HG03521 (cell line): ENCODE measurements around the gene COA7.
"Not testable (repeated sequence)": the region's sequence is repeated elsewhere in the genome, so short reads cannot be mapped to it uniquely, and the experiment has no call there.

Experiments used
- ATAC-seq: cut with Tn5 transposase; IDR thresholded peaks from one replicate; pipeline ENCODE4 v1.9.1; 2021; ENCODE audit warnings: mild to moderate bottlenecking, moderate library complexity; ENCODE audit not compliant: unreplicated experiment

COA7 gene

DNA sequence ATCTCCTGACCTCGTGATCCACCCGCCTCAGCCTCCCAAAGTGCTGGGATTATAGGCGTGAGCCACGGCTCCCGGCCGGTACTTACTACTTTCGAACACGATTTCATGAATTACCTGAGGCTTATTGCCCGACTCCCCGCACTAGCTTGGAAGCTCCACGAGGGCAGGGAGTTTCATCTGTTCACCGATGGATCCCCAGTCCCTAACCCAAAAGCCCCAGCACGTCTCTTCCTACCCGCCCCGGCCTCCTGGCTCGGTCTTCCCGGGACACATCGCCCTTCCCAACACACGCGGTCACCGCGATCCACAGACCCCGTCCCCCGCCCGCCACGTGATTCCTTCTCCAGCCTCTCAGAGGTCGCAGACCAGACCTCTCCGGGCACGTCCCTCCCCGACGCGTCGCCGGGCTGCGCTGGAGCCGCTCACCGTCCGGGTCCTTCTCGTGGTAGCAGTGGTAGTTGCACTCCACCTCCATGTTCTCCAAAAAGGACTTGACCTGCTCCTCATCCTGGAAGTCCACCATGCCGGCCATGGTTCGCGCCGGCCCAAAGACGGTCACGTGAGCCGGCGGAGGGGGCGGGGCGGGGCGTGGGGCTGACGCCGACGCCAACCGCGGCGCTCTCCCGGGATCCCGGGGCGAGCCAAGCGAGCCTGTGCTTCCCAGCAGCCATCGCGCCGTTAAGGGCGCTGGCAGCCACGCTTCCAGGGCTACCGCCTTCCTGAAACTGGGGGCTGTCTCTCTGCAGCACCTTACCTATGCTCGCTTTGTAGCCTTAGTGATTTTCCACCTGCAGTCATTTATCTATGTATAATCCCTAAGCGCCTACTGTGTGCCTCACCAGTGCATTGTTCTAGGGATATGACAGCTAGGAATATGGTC lies at the start of gene COA7:
Gene COA7 (minus strand): TSS at position 553 of the 880 bp plus-strand sequence. CDS start 21 bp downstream, at position 532.
- peak; percentile 47 for ATAC-seq

GRCh38 chr1:52747450-52747849 lies 49.3 kb upstream of the COA7 start:
- no peak for ATAC-seq

GRCh38 chr1:52746189-52746588 lies 48.0 kb upstream of the COA7 start:
- no peak for ATAC-seq

- ATAC-seq, result no peak
These were observed 43.1 kb upstream of the COA7 start for GRCh38 chr1:52741259-52741658.

DNA sequence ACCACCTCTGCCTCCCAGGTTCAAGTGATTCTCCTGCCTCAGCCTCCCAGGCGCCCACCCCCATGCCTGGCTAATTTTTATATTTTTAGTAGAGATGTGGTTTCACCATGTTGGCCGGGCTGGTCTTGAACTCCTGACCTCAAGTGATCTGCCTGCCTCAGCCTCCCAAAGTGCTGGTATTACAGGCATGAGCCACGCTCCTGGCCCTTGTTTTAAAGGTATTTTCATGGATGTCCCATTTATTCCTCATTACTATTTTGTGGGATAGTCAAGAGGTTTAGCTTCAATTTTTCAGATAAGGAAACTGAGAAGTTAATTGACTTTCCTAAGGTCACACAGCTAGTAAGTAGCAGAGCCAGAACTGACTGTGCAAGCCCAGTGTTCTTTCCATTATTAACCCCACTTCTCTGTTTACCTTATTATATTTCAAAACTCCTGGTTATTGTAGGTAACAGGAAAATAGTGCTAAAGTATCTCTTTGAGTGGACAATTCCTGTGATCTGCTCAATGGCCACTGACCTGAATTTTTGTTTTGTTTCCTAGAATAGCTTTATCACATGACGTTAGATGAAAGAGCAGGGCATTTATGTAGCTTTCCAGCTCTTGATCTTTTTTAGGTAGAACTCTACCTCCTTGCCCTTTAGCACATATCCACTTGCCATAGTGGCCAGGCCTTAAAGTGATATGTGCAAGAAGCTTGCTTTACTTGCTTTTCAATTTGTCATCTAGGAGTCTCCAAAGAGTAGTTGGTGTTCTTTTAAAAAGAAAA lies 41.7 kb upstream of the COA7 start:
- ATAC-seq, result no peak

GRCh38 chr1:52738893-52739292 lies 40.7 kb upstream of the COA7 start:
- no peak for ATAC-seq

DNA sequence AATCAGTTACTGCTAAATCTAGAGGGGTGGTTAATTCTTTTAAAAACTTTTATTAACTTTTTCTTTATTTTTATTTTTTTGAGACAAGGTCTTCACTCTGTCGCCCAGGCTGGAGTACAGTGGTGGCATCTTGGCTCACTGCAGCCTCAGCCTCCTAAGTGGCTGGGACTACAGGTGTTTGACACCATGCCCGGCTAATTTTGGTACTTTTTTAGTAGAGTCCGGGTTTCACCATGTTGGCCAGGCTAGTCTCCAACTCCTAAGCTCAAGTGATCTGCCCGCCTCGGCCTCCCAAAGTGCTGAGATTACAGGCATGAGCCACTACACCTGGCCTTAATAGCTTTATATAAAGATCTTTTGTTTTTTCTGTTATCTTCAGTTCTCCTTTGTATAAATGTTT lies 40.0 kb upstream of the COA7 start:
- ATAC-seq, result no peak

- not testable (repeated sequence) for ATAC-seq
These were observed 37.2 kb upstream of the COA7 start for GRCh38 chr1:52735371-52735770.

- ATAC-seq, result no peak
These were observed 35.2 kb upstream of the COA7 start for GRCh38 chr1:52733368-52733767.

- no peak for ATAC-seq
These were observed 30.0 kb upstream of the COA7 start for GRCh38 chr1:52727956-52728656.

GRCh38 chr1:52727114-52727586 lies 29.0 kb upstream of the COA7 start:
- no peak for ATAC-seq

DNA sequence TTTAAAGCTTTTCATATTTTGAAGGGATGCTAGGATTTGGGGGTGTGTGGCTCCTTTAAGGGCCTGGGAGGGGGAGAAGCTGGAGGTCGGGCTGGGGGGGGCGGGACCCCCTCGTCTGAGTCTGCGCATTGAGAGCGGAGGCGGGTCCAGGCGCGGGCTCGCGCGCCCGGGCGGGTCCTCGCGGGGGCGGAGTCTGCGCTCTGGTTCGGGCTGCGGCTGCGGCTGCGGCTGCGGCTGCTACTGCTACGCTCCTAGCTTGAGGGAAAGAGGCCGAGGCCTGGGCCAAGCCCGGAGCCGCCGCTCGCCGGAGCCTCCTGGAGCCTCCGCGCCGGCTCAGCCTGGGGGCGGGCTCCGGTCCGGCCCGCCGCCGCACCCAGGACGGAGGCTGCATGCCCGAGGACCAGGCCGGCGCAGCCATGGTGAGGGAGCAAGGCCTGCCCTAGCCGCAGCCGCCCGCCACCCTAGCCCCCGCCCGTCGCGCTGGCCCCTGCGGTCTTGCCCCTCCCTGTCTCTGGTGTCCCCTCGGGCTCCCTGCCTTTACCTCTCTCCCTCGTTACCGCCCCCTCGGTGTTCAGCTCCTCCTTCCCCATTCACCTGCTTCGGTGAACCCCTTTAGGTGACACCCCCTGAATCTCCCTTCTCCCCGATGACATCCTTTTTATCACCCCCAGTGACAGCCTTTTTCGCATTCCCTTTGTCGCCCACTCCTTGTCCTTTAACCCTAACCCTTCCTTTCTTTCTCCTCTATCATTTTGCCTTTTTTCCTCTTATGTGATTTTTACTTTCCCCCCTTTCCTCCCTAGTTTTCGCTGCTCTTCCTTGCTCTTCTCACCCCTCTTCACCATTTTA lies 28.3 kb upstream of the COA7 start, which contains the start of gene ZYG11B:
Gene ZYG11B (plus strand): TSS at position 189 of the 849 bp plus-strand sequence. CDS start 201 bp downstream, at position 390.
- peak; percentile 89 for ATAC-seq

DNA sequence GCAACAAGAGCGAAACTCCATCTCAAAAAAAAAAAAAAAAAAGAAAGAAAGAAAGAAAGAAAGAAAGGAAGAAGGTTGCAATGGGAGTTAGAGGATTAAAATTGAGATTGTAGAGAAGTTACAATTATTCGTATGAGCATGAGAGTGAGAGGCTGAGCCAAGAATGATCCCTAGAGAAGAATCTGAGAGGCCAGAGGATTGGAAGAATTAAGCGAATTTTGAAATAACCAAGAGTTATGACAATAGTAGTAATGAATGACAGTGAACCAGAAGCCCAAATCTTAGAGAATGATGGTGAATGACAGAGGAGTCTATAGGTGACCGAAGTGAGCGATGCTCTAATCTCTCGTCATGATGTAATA lies 27.7 kb upstream of the COA7 start:
- ATAC-seq, result no peak

DNA sequence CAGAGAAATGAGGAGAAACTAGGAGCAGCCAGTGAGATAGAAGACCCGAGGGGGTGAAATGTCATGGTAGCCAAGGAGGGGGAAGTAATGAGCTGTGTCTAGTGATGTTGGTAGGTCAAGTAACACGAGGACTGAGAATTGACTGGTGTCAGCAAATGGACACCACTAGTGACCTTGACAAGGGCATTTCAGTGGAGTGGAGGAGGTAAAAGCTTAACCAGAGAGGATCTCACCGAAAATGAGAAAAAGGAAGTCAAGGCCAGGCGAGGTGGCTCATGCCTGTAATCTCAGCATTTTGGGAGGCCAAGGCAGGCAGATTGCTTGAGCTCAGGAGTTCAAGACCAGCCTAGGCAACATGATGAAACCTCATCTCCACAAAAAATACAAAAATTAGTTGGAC lies 25.1 kb upstream of the COA7 start:
- no peak for ATAC-seq

DNA sequence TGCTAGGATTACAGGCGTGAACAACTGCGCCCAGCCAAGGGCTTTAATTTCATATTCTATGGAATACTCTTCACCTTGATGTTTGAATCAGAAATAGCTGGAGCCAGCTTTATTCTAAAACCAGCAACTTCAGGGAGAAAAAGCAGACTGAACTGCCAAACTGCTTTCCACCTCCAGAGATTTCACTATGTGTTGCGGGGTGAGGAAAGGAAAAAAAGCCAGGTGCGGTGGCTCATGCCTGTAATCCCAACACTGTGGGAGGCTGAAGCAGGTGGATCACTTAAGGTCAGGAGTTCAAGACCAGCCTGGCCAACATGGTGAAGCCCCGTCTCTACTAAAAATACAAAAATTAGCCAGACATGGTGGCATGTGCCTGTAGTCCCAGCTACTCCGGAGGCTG lies 17.1 kb upstream of the COA7 start:
- ATAC-seq, result not testable (repeated sequence)

DNA sequence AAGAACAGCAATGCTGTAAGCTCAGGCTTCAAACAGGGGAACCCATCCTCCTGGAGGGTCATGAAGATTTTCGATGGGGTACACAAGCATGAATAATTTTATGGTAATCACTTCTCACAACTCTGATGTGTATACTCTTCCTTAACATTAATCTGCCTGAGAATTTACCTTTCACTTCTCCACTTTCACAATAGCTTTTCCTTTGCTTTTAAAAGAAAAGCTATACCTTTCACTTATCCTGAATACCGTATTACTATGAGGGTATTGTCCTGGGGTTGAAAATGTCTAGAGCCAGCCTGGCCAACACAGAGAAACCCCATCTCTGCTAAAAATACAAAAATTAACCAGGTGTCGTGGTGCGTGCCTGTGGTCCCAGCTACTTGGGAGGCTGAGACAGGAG lies 15.4 kb upstream of the COA7 start:
- no peak for ATAC-seq

DNA sequence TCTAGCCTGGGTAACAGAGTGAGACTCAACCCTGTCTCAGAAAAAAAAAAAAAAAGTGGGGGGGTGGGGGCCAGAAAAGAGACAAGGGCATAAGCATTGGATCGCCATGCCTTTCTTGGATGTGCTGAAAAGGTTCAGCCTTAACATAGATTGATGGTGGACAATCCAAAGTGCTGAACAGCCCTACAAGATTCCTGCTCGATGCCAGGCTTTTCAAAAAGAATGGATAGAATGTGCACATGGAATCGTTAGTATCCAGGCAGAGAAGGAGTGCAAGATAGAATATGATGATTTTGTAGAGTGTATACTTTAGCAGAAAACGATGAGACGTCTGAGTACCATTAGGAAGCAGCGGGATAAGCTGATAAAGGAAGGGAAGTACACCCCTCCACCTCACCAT lies 10.9 kb upstream of the COA7 start:
- ATAC-seq, result no peak

GRCh38 chr1:52707927-52708655 lies 9.9 kb upstream of the COA7 start:
- no peak for ATAC-seq
